Femur (tissue), 1 donor: ENCODE measurements around the gene GNPTG.

Experiments used
- DNase-seq: peaks from one replicate; pipeline ENCODE4 v3.0.0-alpha.2; 2017

Gene GNPTG

GRCh38 chr16:1335211-1335971 lies 16.3 kb upstream of the GNPTG start:
- no peak for DNase-seq

GRCh38 chr16:1335996-1336395 lies 15.7 kb upstream of the GNPTG start:
- DNase-seq = no peak

- DNase-seq = no peak
These were observed 15.1 kb upstream of the GNPTG start for GRCh38 chr16:1336619-1337018.

- DNase-seq = no peak
These were observed 14.2 kb upstream of the GNPTG start for GRCh38 chr16:1337486-1337885.

- DNase-seq = no peak
These were observed 13.5 kb upstream of the GNPTG start for GRCh38 chr16:1338119-1338730.

- DNase-seq = no peak
These were observed 12.7 kb upstream of the GNPTG start for GRCh38 chr16:1338855-1339675.

GRCh38 chr16:1340730-1341494 lies 10.8 kb upstream of the GNPTG start:
- DNase-seq = no peak

GRCh38 chr16:1341495-1342420 lies 10.0 kb upstream of the GNPTG start:
- no peak for DNase-seq

- DNase-seq = peak; percentile 92
These were observed 9.0 kb upstream of the GNPTG start for GRCh38 chr16:1342526-1343427.

GRCh38 chr16:1343428-1344242 lies 8.1 kb upstream of the GNPTG start:
- no peak for DNase-seq

- DNase-seq = no peak
These were observed 7.2 kb upstream of the GNPTG start for GRCh38 chr16:1344499-1344898.

GRCh38 chr16:1345087-1345486 lies 6.6 kb upstream of the GNPTG start:
- DNase-seq = no peak

- no peak for DNase-seq
These were observed 5.9 kb upstream of the GNPTG start for GRCh38 chr16:1345651-1346421.

GRCh38 chr16:1346422-1347285 lies 5.1 kb upstream of the GNPTG start:
- no peak for DNase-seq

GRCh38 chr16:1347286-1347855 lies 4.4 kb upstream of the GNPTG start:
- DNase-seq = no peak

- no peak for DNase-seq
These were observed 3.8 kb upstream of the GNPTG start for GRCh38 chr16:1347962-1348361.

- no peak for DNase-seq
These were observed 3.3 kb upstream of the GNPTG start for GRCh38 chr16:1348441-1348840.

- no peak for DNase-seq
These were observed 2.8 kb upstream of the GNPTG start for GRCh38 chr16:1348926-1349325.
